Suppressor macrophage treated with lipopolysaccharide for 1 hour (primary cell): ENCODE results near the gene ETS1.
A peak's percentile ranks its signal among the peaks of the same experiment; 100 is the strongest.

Source experiments
- DNase-seq, 3 donors: peaks; one replicate each; pipeline ENCODE4 v3.0.0-alpha.2; 2020 to 2022

Gene ETS1, protein sequence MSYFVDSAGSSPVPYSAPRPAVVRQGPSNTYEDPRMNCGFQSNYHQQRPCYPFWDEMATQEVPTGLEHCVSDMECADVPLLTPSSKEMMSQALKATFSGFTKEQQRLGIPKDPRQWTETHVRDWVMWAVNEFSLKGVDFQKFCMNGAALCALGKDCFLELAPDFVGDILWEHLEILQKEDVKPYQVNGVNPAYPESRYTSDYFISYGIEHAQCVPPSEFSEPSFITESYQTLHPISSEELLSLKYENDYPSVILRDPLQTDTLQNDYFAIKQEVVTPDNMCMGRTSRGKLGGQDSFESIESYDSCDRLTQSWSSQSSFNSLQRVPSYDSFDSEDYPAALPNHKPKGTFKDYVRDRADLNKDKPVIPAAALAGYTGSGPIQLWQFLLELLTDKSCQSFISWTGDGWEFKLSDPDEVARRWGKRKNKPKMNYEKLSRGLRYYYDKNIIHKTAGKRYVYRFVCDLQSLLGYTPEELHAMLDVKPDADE

DNA sequence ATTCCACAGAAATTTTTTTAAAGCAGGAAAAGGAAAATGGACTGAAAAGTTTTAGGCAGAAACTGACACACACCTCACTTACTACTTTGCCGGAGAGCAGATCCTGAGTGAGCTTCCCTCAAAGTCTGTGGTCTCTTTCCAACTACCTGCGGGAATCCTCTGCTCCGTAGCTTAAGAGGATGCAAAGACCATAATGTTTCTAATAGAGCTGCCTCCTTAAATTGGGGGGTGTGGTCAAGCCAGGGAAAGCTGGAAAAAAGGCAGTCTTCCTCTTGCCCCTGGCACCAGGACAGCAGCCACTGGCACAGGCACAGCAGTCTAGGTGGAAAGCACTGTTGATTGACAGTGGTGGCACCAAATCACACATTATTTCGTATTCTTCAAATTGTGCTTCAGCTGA, at the start of gene ETS1:
Gene ETS1 (minus strand): TSS at position 144 of the 400 bp plus-strand sequence. CDS start 14,428 bp downstream, outside the sequence.
- DNase-seq, result no peak

DNA sequence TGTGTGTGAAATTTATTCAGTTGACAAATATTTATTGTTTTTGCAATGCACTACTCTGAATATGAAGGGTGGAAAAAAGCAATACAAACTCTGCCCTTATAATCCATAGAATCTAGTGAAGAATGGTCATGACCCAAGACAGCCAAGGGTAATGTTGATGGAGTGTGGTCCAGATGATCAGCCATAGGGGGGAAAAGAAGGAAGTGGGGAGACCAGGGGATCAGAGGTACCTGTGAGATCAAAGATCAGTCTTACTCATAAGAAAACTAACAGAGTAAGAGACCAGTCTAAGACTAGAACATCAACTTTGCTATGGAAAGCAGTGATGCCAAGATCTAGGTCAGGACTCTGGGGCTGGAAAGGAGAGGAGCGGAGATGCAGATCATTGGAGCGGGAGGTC, 47.0 kb upstream of the ETS1 start:
- DNase-seq, result no peak

DNA sequence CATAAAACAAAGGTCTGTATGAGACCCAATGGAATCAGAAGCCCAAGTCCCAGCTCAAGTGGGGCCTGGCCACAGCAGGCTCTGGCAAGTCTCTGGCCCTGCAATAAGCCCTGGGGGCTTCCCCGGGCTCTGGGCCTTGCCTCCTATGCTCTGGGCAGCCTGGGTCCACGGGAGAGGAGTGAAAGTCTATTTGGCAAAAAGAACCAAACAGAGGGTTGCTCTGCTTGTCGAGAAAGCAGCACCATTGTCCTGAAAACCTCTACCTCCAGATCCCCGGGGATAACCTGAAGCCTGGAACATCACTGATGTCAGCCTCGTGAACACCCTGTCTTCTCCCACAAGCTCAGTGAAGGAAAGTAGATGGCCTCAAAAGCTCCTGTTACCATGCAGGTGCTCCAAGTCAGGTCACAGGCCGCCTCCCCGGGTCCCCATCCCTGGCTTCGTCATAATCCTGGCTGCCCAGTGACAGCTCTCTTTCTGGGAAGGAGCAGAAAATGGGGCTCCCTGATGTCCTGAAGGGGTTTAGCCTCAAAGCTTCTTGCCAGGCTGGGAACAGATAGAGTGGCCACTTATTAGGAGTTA, 46.1 kb upstream of the ETS1 start:
- DNase-seq, result no peak

DNA sequence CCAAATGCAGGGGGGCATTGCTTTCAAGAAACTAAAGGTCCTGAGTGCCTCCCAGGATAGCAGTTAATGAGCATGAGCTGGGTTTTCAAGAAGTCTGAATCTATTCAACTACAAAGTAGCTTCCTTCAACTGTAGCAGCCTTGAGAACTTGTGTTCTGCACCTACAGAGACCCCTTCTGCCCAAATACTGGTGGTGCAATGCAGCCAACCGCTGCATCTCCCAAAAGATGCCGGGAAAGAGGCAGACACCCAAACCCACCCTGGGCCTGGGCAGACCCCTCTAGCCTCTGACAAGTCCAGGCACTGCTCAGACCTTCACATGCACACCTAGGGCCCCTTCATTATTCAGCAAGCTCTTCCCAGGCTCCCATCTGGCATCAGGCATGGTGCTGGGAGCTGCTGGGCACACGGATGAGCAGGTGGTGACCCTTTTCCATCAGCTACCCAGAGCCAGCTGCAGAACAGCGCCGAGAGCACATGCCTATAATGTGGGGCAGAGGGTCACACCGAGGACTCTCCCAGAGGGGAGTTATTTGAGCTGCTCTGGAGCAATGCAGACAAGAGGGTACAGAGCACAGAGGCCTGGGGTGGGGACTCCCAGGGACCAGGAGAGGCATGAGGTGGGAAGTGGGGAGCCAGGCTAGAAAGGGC, 44.9 kb upstream of the ETS1 start:
- peak in 2 of 3 donors; percentile 37 to 51 for DNase-seq

DNA sequence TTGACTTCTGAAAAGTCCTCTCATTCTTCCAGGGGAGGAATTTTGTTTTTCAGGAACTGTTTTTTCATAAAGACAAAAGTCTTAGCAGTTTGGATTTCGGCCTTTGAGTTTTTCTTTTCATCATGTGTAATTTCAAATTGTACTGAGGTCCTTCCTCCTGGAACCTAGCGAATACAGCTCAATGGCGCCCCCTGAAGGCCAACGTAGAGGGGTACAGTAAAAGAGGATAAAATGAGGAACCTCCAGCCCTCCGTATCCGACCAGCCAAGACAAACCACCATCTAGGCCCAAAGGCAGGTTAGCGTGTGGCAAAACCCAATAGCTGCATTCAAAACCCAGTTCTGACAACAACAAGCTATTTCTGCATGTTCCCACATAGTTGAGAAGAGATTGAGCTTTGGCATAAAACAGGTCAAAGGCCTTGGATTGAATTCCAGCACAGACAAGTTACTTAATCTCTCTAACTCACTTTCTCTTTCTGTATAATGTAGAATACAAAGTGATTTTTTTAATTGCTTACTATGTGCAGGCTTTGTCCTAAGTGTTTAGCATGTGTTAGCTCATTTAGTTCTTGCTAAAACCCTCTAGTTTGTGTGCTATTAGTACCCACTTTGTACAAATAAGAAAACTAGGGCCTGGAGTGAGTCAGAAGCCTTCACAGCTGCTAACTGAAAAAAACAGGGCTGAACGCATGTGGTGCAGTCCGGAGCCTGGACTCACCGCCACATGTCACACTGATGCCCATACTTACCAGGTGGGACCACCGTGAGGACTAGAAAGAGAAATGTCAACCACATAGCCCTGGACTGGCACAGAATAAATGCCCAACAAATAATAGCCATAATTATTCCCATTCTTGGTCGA, 43.2 kb upstream of the ETS1 start:
- peak; percentile 90 to 95 (median 94) for DNase-seq

DNA sequence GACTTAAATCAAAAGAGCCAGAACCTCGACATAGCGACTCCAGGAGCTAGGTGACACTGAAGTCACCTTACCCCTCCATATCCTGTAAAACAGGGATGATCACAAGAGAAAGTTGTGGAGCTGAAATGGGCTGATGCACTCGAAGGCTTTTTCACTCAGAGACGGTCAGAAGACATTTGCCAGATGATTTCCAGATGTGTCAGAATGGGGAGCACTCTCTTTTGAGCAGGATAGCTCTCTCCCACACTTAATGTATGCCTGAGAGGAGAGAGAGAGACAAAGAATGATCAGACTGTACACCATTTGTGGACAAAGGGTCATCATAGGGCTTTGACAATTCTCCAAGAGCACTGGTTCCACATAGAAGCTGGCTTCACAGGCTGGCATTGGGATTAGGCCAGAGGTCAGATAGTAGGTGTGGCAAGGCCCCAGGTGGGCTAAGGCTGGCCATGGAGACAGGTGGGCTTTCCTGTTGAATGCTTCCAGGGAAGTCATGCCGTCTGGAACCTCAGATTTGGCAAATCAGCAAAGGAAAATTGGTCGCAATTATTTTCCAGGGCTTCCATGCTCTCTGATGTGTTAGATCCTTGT, 42.3 kb upstream of the ETS1 start:
- no peak for DNase-seq

DNA sequence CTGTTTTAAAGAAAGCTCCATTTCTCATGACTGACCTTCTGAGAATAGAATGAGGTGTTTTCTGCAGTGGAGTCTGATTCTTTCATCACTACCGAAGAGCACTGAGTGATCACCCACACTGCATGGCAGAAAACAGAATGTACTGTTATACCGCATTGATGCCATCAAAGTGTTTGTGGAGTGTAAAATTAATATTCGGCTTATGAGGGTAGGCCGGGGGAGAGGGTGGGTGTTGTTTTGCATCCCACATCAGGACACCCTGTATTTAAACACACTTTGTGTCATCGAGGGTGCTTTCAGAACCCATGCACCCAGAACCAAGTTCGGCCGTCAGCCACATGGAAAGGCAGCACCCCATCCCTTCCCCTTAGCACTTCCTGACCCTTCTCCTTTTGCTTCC, 41.3 kb upstream of the ETS1 start:
- no peak for DNase-seq

DNA sequence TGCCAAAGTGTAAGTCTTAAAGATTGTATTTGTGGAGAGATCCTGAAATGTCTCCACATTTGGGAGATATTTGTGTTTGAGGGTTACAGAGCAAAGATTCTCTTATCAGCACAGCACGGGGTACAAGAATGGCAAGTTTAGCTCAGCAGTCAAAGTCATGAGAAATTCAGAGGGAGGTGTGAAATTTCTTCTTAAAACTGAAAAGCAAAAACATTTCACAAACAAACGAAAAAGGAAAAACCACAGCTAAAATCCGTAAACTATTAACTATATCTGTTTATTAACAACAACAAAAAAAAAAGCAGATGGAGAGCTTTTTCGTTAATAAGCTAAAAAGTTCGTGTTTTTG, 40.9 kb upstream of the ETS1 start:
- no peak for DNase-seq

DNA sequence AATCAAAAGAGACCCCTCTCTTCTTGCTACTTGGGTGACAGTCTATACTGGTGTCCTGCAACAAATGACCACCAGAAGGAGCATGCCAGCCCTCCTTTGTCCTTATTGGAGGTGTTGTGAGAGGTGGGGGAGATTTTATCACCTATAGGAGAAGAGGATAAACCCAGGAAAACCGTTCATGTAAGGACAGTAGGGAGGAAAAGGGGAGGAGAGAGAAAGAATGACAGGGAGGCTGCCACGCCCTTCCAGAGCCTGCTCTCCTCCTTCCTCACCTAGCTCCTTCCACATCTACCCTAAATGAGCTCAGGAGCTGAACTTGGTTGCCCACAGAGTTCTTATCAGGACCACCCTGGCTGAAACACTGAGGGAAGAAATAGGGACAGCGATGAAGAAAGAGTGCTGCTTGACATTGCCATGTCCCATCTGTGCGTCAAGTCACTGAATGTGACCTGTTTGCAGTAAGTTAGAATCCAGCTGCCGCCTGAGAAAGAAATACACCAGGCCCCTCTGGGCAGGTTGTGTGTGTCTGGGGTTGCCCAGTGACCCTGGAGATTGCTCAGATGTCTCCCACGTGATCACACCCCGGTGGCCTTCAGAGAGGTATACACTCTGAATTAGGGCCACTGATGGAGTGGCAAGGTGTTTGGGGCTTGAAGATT, 40.4 kb upstream of the ETS1 start:
- no peak for DNase-seq

DNA sequence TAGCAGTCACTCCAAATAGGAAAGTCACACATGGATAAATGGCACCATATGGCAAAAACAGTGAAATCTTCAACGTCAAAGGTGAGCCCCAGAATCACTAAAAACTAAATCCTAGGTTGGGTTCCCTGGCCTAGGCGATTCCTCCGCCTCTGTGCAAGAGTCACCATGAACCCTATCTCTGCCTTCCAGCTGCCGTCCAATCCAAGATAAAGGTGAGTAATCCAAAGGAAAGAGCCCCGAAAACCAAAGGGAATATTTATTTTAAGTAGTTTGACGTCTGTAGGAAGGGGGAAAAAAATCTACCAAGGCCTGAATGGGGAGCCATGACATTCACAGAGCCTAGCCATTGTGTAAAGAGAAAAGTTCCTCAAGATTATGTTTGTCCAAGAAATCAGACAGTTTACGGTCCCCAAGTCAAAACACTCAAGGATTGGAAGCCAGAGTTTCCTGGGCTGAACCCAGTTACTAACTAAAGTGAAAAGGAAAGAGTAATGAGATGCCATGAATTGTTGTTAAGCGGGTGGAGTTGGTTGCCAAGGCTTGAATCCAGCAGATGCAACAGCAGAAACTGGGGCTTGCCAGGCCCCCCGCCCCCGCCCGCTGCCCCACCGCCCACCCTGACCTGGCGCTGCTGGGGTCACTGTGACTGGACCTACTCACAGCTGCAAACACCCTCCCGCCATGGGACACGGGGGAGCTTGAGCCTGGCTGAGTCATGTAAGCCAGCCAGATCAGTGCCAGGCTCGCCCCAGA, 39.7 kb upstream of the ETS1 start:
- no peak for DNase-seq

DNA sequence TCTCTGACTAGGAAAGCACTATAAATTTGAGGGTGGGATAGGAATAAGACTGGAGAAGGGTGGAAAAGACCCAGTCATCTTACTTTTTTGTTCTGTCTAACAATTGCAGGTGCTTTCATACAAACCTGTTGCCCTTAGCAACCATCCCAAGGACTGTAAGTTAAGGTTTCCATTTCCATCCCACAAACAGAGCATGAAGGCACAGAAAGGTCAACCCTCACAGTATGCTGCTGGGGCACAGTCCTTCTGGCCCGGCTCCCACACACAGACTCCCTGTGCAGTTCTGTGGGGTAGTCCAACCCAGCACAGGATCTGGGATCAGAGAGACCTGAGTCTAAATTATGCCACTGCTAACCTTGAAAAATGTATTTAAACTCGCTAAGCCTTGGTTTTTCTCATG, 38.4 kb upstream of the ETS1 start:
- no peak for DNase-seq

DNA sequence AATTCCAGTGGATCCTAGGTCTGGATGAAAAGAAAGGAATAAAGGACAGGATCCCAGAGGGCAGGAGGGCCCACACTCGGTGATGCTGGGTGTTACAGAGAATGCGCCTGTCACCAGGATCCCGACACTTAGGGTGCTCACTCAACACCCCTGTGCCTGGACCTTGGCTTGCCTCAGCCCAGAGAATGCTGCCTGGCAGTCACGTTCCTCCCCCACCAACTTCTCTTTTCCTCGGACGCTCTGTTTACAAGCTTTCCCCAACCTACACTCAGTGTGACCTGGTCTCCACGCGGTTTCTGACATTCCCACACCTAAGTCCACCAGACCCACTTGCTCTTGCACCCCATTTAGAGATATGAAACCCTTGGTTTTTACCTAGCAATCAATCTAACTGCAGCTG, 38.0 kb upstream of the ETS1 start:
- peak; percentile 42 to 57 (median 53) for DNase-seq

DNA sequence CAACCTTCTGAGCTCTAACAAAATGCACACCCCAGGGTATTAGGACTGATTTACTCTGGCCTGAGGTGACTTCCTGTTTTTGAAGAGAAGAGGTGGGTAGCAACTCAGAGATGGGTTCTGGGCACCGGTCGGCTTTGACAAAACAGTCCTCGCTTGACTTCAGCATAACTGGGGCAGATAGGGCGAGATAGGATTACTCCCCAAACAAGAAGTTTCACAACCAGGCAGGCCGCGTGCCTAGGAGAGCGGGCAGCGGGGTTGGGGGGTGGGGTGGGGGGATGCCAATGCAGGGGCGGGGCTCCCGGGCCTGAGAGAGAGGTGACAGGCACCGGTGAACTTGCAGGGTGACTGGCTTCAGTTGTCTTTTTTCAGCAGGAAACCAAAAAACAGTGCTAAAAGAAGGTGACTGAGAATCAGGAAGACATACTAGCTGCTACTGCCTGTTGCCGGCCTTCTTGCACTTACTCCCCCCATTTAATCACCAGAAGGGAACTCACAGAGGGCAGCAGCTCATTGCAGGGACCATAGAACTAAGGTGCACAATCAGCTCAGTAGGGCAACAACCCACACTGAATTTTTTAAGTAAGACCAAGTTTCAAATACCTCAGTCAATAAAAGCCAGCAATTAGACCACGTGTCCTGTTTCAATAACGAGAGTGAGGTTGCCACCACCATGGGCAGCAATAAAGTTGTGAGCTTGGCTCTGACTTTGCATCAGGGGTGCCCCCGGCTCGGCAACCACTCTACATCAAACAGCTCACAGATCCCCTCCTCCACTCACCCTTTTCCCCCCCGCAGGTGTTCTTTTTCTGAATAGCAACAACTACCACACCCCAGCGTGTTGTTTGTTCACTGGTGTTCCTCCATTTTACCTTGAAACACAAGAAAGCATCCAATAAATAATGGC, 37.2 kb upstream of the ETS1 start:
- peak; percentile 22 to 56 (median 37) for DNase-seq

DNA sequence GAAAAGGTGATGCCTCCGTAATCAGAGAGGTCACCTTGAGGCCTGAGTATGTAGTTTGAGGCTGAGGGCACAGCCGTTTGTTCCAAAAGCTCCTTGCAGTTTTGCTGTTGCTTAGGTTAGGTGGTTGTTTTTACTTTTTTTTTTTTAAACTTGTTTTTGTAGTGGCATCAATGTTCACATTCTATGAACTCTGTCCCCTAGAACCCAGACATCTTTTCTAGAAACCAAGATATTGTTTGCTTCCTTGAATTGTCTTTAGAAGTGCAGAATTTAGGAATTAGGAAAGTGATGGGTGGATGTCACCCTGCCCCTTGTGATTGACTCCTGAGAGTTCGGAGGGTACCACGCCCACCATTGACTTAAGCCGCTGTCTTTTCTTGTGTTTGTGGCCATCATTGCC, 35.7 kb upstream of the ETS1 start:
- no peak for DNase-seq

DNA sequence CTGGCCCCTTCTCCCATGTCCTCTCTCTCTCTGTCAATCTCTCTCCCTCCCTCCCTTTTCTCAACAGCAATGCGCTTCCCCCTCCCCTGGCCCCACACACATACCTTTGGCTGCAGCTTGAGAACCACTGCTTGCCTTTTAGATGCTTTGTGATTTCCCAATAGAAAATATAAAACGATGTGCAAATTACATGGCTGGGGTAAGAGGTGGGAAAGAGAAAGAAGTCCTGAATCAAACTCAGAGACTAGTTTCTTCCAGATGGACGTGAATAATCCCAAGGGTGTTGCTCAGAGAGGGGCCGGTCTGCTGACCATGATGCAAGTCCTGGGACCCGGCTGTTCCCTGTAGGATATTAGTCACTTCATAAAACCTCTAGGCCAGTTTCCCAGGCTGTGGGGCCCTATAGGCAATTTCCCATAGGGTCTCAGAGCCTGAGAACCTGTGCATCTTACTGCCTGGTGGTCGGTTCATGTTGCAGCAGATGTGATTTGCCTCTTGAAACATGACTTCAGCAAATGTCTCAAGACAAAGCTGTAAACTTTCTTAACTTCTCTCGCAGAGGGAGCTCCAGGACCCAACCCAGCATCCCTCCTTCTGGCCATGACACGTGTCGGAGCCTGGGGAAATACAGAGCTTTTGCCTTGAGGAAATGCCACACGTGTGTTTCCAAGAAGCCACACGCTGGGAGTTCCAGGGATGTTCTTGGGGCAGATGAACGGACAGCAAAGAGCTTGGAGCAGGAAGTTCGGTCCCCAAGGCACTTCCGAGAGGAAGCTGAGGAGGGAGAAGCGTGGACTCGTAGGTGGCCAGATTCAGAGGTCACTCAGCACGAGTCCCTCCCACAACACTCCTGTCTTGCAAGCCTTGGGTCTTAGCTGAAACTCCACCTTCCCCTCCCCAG, 34.5 kb upstream of the ETS1 start:
- peak; percentile 44 to 67 (median 66) for DNase-seq

DNA sequence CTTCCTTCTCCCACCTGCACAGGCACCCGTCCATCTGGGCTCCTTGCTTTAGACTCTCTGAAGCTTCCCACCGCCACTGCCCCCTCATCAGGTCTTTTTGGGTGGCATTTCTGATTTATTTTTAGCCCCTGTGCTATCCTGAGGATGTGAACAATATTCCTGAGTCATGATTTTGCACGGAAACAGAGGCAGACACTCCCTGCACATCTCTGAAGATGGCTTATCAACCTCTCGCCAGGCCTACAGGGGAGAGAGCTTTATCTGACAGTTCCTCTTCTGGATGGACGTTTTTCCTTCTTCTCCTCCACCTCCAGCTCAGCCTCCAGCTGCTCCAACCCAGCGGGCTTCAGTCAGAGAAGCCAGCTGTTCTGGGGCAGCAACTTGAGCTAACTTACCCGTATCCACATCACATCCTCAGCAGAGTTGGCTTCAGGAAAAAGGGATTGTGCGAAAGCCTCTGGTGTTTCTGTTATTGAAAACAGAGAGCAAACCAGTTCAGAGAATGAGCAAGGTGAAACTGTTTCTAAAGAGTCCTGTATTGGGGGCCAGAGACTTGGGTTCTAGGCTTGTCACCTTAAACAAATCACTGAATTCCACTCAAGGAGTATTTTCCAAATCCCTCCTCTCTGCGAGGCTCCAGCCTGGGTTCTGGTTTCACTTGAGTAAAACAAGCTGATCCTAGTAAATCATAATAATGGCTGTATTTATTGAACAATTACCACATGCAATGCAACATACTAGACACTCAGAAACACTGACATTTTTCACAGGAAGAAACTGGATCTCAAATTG, 33.1 kb upstream of the ETS1 start:
- DNase-seq, result no peak

DNA sequence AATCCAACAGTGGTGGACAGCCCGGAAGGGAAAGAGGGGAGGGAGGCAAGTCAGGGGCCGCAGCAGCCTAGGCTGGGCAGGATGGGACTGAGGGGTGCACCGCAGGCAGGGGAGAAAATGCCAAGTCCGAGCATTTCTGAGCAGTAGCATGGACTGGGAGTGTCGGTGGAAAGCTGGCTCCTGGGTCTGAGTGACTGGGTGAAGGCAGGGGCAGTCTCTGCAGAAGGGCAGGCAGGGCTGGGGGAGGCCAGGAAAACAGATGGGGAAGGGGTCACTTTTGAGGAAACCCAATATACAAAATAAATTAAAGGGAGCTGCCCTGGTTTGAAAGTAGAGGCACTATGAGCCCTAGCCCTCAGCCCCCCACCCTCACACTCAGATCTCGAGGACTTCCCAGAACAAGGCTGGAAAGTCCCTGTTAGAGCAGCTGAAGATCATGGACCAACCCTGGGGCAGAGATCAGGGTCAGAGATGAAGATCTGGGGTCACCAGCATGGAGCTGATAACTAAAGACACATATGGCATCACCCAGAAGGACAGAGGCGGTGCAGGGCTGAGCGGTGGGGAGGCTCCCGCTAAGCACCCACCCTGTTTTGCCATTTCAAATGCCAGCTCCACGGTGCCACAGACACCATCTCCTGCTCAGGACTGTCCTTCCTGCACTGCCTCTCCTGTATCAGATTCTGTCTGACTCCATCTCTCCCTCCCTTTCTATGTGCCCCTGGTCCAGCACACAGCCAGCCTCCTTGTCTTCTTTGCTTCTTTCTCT, 32.4 kb upstream of the ETS1 start:
- peak in 1 of 3 donors; percentile 20 for DNase-seq
